ENCODE results near the gene CA10.

DNA sequence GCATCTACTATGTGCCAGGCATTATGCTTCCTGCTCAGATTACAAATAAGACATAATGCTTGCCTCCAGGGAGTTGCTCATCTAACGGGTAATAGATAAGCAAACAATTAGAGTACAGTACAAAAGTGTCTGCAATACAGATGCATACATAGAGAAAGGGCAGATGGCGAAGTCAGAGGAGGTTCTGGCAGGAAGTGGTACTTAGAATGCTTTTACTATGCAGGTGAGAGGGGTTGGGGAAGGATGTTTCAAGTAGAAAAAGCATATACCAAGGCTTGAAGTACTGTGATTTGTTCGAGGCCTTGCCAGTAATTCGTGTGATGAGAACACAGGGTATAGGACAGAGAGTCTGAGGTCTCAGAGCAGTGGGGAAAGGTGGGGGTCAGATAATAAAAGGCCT, 548.4 kb downstream of the CA10 start:
- TF ChIP-seq, protein P1, sequence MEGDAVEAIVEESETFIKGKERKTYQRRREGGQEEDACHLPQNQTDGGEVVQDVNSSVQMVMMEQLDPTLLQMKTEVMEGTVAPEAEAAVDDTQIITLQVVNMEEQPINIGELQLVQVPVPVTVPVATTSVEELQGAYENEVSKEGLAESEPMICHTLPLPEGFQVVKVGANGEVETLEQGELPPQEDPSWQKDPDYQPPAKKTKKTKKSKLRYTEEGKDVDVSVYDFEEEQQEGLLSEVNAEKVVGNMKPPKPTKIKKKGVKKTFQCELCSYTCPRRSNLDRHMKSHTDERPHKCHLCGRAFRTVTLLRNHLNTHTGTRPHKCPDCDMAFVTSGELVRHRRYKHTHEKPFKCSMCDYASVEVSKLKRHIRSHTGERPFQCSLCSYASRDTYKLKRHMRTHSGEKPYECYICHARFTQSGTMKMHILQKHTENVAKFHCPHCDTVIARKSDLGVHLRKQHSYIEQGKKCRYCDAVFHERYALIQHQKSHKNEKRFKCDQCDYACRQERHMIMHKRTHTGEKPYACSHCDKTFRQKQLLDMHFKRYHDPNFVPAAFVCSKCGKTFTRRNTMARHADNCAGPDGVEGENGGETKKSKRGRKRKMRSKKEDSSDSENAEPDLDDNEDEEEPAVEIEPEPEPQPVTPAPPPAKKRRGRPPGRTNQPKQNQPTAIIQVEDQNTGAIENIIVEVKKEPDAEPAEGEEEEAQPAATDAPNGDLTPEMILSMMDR (conservative IDR thresholded peaks at IDR 0.05; ENCODE audit: low read depth, low read length), result no peak
- no peak for TF ChIP-seq EZH2 (IDR thresholded peaks at IDR 0.05; ENCODE audit: borderline replicate concordance, low read depth, low read length, poor library complexity, severe bottlenecking)

Measured in A673 (cell line).